ENCODE measurements around the gene SYK.
A peak's percentile ranks its signal among the peaks of the same experiment; 100 is the strongest.

SYK gene

DNA sequence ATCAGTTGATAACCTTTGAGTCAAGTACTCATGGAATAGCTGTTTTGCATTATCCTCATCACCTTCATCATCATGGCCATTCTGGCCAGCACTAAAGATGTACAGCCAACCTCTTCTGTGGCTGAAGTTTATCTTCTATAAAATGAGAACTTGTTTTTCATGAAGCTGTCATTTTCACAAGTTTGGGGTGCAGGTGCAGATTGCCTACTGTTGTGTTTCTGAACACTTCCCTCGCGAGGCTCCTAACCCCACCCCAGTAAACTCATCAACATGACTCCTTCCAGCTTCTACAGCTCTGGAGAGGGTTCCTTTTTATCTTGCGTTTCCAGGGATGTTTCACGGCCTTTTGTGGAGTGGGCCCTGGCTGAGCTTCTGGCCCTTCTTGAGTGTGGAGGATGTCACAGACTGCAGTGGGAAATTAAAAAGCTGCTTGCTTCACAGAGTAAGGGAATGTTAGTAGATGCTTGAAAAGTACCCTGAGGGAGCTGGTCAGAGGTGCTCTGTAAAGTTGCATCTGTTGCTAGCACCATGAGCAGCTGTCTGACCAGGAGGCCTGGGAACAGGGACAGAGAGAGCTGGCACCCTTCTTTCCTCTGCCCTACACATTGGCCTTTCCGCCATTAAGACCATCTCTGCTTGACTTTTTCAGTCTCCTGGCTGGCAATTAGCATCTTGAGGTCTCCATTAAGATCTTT lies 24.9 kb downstream of the SYK start:
- no peak for DNase-seq

DNA sequence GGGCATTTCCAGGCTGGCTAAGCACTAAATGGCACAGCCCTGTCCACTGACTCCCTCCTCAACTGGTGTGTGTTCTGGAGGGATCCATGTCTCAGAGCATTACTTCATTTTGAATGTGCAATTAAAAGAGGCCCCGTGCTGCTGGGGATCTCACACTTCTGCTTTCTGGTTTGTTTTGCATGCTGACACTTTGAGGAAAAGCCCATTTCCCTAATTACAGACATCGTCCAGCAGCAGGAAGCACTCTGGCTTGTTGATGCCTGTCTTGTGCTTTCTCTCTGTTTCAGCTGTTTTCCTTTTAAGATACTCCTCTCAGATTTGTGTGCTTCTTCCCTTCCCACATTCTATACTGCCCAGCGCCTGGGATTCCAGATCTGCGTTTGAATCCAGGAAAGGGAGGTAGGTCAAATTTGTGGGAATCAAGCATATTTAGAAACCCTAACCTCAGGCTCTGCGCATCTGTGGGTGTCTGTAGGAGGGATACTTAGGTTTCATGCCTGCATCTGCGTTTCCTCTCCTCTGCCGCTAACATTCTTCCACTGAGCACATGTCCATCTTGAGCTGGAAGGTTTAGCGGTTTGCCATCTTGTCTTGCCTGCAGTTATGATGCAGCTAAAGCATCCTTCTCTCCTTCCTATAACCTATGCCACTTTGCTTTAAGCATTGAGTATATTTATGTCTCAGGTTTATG lies 25.7 kb downstream of the SYK start:
- DNase-seq: peak; percentile 68

DNA sequence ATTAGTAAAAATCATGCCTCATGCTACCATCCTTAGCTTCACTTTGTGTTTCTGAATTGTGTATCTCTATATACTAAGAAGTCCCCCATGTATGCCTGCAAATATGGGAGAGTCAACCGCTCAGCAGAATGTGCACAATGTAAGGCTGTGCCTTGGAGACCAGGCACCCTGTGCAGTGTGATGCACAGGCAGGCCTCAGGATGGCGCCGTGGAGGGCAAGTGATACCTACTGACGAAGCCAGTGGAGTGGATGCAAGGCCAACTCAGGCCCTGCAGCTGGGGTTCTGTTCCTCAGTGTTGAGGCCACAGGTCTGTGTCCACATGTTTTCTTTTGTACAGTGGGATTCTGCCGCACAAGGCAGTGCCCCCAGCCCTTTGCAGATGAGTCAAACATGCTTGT lies 28.4 kb downstream of the SYK start:
- DNase-seq: no peak

DNA sequence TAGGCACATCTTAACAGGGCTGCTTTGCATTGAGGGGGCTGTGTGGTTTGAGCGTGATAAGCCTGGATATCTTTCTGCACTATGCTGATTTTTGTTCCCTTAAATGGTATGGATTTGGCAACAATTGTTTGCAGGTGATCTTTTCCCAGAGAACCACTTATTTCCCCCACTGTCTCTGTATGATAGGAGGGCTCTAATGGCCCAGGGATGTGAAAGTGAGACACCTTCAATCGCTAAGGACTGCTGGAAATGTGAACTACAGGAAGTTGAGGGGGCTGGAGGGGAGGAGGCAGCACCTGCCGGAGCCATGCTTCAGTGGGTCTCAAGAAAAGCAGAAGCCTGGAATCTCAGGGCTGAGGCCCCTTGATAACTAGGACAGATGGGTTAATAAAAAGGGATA lies 29.4 kb downstream of the SYK start:
- no peak for DNase-seq

DNA sequence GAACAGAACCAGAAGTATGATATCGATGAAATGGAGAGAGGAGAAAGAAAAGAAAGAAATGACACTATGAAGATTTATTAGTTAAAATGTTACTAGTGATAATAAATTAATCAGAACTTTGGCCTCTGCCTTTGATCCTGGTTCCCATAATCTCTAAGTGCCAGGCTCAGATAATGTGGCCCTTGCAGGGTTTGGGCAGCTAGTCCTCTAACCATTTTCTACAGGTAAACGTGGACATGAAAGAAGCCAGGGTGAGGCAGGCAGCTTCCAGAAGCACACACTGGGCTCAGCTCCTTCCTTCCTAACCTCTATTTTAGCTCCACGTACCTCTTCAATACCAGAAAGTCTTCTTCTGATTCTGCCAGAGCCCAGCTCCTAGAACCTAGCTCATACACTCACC lies 30.6 kb downstream of the SYK start:
- no peak for DNase-seq

DNA sequence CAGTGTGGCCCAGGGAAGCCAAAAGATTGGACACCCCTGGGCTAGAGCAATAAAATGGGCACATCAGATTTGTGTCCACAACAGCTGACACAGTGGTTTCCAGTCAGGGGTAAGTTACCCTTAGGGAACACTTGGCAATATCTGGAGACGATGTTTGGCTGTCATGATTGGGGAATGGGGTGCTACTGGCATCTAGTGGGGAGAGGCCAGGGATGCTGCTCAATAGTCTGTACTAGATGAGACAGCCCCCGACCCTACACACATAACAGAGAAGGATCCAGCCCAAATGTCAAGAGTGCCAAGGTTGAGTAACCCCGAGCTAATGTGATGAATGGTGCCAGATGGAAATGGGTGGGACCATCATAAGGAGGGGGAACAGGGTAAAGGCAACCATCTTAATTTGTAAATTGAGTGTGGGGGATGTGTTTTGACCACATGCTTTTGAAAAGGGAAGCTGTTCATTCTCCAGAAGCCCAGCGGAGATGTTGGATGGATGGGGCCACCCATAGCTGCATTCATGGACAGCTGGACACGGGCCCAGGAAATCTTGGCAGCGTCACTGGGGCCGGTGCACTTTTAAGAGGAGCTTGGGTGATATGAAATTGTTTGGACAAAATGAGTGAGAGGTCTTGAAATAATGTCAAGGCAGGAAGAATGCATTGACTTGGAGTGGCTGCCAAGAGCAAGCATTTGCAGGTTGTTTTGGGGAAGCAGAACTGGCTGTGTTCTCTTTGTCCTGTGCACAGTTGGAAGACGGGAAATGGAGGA lies 33.4 kb downstream of the SYK start:
- no peak for DNase-seq

DNA sequence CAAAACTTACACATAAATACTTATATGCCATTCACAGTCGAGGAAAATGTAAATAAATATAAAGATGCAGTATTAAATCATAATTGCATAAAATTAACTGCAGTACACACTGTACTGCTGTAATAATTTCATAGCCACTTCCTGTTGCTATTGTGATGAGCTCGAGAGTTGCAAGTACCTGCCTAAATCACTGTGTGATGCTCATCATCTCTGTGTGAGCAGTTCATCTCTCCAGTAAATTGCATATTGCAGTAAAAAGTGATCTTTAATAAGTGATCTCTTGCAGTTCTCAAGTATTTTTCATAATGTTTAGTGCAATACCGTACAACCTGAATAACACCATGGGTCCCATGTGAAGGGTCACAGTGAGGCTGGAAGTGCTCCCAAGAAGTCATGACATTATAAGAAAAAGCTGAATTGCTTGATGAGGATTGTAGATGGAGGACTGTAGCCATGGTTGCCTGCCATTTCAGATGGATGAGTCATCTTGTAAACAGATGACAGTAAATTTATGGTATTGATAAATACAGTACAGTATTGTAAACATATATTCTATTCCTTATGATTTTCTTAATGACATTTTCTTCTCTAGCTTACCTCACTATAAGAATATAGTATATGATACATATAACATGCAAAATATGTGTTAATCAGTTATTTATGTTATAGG lies 34.9 kb downstream of the SYK start:
- DNase-seq: no peak

DNA sequence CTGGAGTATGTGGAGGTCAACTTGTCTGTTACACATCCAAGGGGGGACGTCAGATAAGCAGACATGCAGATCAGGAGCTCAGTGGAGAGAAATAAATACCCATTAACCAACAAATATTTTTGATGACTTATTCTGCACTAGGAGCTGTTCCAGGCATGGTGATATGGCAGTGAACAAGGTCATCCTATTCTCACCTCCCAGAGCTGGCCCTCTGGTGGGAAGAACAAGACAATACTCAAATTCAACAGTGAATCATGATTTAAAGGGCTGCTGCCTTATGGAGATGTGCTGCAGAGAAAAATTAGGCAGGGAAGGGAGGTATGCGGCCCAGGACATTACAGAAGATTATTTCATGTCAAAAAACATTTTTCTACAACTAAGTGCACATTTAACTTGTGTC lies 36.5 kb downstream of the SYK start:
- peak; percentile 48 for DNase-seq

DNA sequence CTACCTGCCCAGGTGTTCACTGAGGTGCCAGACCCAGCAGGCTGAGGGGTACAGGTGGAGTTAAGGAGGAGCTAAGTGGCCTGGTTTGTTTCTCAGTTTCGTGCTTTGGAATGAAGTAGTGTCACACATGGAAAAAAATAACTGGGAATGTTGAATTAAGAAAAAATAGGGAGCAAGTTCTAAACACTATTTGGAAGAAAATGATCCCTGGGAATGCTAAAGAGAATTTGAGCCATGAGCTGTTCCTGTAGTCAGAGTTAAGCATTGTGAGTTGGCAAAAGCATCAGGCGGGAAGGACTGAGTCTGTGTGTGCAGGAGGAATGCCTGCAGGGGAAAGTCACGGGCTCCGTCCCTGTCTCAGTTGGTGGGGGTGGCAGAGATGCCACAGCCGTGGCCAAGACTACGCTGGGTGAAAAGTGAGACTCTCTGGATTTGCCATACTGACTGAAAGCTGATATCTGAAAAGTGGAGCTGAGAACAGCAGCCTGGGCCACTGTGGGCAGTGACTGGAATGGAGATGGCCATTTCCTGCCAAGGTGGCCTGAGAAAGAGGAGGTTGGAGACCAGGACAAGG lies 37.0 kb downstream of the SYK start:
- no peak for DNase-seq

DNA sequence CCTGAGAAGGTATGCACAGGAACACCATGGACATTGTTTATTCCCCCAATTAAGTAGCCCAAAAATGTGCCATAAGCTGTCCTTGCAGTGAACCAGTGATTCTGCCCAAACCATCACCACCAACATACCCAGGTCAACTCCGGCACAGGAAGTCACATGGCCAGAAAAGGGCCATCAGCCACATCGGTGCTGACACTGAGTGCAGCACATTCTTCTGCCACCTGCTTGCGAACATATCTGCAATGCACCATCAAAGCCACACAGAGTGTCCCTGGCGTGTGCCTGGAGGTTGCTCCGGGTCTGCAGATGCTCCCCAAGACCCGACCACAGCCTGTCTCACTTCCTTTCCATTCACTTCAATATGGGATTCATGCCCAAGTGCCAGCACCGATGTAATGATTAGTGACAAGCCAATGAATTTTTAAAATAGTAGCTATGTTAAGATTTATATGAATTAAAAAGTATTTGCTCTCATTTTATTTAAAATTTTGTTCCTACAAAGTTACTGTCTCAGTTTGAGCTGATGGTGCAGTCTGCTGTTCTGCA lies 37.6 kb downstream of the SYK start:
- DNase-seq: peak; percentile 88

DNA sequence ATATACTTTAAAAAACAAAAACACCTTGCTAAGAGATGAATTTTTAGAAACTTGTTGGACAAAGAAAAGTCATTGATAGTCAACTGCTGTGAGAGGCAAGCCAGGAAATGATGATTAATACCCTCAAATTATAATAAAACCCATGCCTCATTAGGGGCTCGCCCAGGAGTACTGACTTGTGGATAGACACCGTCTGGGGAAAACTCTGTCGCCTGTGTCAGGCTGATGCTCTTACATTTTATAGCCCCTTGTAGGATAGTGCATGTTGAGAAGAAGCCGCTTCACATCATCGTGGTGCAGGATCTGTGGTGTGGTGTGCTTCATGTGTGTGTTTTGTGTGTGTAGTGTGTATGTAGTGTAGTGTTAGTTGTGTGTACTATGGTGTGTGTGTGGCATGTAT lies 39.1 kb downstream of the SYK start:
- no peak for DNase-seq

DNA sequence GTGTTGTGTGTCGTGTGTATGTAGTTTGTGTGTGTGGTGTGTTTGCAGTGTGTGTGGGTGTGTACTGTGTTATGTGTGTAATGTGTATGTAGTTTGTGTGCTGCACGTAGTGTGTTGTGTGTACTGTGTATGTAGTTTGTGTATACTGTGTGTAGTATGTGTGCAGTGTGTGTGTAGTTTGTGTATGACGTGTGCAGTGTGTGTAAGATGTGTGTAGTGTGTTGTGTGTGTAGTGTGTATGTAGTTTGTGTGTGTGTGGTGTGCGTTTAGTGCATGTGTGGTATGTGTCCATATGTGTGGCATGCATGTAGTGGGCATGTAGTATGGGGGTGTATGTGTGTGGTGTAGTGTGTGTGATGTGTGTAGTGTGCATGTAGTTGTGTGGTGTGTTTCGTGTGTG lies 39.6 kb downstream of the SYK start:
- no peak for DNase-seq

DNA sequence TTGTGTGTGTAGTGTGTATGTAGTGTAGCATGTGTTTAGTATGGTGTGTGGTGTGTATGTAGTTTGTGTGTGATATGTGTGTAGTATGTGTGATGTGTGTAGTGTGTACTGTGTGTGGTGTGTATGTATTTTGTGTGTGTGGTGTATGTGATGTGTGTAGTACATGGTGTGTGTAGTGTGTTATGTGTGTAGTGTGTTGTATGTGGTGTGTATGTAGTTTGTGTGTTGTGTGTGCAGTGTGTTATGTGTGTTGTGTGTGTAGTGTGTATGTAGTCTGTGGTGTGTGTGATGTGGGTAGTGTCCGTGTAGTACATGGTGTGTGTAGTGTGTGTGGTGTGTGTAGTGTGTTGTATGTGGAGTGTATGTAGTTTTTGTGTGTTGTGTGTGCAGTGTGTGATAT lies 40.0 kb downstream of the SYK start:
- no peak for DNase-seq

DNA sequence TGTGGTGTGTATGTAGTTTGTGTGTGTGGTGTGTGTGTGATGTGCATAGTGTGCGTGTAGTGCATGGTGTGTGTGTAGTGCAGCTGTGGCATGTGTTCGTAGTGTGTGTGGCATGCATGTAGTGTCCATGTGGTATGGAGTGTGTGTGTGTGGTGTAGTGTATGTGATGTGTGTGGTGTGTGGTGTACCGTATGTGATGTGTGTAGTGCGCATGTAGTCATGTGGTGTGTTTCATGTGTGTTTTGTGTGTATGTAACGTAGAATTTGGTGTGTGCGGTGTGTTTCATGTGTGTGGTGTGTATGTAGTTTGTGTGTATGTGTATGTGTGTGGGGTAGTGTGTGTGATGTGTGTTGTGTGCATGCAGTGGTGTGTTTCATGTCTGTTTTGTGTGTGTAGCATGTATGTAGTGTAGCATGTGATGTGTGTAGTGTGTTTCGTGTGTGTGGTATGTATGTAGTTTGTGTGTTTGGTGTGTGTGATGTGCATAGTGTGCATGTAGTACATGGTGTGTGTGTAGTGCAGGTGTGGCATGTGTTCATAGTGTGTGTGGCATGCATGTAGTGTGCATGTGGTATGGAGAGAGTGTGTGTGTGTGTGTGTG lies 40.7 kb downstream of the SYK start:
- DNase-seq: no peak

DNA sequence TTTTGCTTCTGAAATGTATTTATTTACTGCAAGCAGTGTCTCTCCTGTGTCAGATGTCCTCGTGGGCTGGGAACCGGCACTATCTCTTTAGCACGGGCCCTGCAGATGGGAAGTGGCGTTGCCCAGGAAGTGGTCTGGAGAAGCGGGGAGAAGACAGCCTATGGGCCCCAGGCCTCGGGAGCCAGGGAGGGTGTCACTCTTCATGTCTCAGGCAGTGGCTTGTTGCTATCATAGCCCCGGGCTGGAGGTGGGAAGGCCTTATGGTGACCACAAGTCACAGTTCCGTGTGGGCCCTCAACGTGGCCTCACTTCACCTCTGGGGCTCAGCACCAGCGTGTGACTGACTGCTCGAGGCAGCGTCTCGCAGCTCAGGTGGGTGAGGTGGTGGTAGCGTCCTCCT lies 41.4 kb downstream of the SYK start:
- DNase-seq: no peak

DNA sequence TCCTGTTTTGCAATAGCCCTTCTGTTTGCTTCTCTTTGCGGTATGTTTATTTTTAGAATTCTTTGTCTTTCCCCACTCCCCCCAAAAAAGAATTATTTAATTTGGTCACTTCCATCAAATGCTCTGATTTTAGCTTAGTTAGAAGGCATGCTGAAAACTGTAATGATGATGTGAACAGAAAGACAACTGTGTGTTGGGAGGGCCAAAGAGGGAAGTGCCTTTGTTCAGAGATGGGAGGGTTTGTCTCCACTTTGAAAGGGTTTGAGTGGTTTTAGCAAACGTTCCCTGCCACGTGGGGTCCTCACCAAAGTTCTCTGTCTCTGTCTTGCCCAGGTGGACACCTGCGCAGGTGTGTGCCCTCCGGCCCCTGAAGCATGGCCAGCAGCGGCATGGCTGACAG lies 41.9 kb downstream of the SYK start:
- no peak for DNase-seq

DNA sequence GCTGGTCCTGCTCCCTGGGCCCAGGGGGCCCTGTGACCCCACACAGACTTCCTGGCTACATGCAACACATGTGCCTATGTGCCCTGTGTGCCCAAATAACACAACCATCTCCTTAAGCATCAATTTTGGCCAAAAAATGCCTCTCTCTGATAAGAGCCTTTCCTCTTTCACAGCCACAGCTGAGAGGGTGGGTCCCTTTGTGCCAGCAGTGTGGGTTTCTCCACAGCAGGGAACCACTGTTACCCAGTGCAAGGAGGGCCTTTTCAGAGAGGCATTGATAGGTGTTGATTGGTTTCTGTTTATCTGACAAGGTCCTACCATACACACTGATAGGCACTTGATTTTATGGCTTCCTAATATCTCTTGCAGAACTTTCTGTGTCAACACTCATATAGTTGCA lies 42.7 kb downstream of the SYK start:
- DNase-seq: no peak

DNA sequence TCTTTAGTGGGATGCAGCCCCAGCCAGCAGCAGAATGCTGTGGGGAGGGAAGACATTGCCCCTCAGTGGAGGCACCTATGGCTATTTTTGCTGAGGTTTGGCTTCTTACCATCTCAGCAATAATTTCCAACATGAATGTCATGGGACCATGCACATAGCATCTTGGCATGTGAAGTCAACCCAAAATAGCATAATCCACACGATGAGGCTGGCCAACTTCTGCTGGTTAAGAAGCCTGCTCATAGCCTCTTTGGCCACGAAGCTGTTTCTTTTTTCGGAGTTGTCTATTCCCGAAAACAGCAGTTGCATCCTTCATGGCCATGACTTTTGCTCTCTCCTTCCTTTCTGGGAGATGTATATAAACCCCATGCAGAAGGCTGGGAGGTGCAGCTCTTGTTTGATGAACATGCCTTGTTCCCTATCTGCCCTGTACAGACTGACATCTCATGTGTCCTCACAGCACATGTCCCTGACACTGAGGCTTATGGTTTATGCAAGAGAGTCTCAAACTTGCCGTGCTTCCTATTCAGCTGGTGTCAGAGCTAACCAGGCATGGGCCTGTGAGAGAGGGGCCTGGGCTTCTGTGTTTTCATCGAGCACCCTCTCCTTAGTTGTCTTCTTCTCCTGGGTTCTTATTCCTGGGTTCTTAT lies 45.3 kb downstream of the SYK start:
- no peak for DNase-seq

DNA sequence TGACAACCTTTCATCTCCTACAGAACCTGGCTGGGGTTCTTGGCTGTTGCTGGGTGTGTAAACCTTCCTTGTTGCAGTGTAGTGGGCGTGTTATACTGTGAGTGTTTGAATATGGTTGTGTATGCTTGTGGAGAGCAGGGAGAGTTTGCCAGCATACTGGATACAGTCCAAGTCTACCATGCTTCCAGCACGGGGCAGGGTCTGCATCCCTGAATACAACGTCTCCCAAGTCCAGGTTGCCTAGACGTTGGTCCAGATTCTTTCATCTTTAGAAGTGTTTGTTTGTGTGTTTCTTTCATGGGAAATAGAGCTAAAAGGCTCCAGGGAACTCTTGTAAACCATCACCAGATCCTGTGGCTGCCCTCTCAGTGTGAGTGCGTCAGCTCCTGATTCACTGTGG lies 46.4 kb downstream of the SYK start:
- no peak for DNase-seq

DNA sequence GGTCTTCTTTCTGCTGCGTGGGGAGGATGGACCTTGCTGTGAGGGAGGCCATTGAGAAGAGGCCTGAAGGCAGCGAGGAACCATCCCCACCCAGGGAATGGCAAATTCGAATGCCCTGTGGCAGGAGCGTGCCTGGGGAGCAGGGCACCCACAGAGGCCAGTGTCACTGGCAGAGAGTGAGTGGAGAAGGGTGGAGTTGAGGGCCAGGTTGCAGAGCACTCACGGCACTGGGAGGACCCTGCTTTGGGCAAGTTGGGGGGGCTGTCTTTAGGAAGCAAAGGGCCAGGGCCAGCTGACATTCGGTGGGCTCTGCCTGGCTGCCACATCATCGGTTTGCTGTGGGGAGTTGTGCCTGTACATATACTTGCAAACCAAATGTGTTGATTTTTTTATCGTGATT lies 47.2 kb downstream of the SYK start:
- no peak for DNase-seq

DNA sequence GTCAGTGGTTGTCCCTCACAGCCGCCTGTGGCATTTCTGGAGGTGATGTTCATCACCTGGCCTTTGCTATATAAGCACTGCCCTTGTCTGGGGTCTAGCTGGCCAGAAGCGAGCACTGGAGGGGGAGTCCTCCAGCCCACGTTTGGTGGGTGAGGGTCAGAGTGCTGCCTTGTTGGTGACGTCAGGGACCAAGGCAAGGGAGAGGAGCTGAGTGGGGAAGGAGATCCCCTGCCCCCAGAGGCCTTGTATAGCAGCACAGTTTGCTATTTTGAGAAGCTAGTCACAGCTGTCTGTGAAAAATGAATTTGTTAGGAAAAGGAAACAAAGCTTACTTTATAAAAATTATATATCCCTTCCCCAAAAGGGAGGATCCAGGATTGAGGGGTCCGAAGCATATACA lies 49.8 kb downstream of the SYK start:
- DNase-seq: no peak

DNA sequence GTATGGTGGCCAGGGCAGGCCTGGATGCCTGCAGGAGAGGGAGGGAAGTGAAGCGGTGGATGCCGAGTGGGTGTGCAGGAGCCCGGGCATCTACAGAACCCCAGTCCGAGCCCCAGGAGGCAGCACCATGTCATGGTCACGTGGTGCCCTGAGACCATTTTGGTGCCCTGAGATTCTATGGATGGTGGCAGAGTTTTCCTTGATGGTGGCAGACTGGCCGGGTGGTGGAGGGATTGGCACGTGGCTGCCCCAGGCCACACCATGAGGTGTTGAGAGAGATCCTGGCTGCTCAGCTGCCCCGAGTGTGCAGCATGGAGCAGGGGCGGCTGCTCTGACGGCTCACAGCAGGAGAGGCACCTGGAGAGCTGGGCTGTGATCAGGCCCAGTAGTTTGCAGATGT lies 52.3 kb downstream of the SYK start:
- DNase-seq: no peak

Measured in RPMI8226 (cell line).